ENCODE data around the gene GRID2.

- TF ChIP-seq CTCF (IDR thresholded peaks at IDR 0.05; ENCODE audit: poor library complexity, severe bottlenecking) (no peak), RAD21 (conservative IDR thresholded peaks at IDR 0.05) (no peak), EZH2 (IDR thresholded peaks at IDR 0.05; ENCODE audit: borderline replicate concordance, insufficient read depth, low read length, poor library complexity, severe bottlenecking) (no peak), SMC3 (conservative IDR thresholded peaks at IDR 0.05; ENCODE audit: poor library complexity) (no peak), TAF1 (IDR thresholded peaks at IDR 0.05; ENCODE audit: low read depth) (no peak), REST (IDR thresholded peaks at IDR 0.05; ENCODE audit: borderline replicate concordance) (no peak)
Observed at GRCh38 chr4:92840880-92841279, 537.1 kb downstream of the GRID2 start.

All from neural cell (in vitro differentiated cells).